Measurements from ENCODE around the gene PLCL2.

PLCL2 gene

DNA sequence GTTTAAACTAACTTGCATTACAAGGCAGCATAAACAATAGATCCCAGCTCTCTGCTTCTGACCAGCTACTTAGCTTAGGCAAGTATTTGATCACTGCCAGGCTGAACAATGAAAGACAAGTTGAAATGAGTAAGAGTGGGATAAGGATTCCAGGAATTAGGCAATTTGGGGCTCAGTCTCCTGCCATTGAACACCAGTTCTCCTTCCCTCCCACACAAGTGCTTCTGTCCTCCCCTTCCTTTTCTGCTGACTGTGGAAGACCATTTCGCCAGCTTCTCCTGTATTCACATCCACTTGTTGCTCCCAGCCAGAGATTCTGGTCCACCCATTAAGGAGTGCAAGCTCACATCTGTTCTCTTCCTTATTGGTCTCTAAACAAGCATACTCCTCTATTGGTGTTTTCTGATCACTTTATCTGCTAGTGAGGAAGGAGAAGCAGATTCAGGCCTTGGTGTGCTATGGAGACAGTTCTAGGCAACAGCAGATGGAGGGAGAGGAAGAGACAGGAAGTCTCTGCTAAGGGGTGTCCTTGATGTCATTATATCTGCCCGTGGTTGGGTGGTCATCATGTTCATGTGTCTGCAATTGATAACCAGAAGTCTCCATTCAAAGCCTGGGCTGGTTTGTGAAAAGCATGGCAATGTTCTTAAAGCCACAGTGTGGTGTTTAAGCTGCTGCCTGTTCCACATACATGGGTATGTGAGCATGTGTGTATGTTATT, 121.5 kb downstream of the PLCL2 start:
- in situ Hi-C loops (cut with MboI; ENCODE audit: low sequenced_read_pairs): no loop called here

DNA sequence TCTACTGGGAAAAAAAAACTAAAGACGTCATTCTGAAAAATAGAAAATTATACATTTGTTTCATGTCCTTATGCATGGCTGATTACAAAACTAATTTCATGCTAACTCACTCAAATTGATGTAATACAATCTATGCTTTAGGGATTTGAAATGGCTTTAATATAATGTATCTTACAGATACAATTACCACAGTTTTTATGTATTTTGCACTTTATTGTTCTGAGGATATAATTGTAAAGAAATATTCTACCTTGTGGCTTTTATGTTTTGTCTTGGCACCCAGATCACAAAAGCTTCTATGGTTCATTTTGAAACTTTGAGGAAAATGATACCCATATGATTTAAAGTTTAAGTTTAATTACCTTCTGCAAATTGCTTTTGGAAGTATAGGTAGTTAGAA, 122.5 kb downstream of the PLCL2 start:
- in situ Hi-C loops (cut with MboI; ENCODE audit: low sequenced_read_pairs): no loop called here

DNA sequence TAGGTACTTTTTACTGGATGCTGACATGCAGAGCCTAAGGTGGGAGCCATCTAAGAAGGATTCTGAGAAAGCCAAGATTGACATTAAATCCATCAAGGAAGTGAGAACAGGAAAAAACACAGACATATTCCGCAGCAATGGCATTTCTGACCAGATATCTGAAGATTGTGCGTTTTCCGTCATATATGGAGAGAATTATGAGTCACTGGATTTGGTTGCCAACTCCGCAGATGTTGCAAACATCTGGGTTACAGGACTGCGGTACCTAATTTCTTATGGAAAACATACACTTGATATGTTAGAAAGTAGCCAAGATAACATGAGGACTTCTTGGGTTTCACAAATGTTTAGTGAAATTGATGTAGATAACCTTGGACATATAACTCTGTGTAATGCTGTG, 125.1 kb downstream of the PLCL2 start:
- in situ Hi-C loops (cut with MboI; ENCODE audit: low sequenced_read_pairs): no loop called here

DNA sequence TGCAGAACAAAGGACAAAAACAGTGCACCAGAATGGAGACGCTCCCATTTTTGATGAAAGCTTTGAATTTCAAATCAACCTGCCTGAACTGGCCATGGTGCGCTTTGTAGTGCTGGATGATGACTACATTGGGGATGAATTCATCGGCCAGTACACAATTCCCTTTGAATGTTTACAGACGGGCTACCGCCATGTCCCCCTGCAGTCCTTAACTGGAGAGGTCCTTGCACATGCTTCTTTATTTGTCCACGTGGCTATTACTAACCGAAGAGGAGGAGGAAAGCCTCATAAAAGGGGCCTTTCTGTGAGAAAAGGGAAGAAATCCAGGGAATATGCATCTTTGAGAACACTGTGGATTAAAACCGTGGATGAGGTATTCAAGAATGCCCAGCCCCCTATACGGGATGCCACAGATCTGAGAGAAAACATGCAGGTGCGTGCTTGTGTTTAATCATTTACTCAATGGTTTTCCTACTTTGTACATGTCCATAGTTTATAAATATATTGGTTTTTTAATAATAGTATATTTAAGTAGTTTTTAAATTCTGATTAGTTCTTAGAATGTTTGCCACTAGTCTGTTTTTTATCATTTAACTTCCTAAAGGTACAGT, 127.1 kb downstream of the PLCL2 start:
- in situ Hi-C loops (cut with MboI; ENCODE audit: low sequenced_read_pairs): no loop called here

DNA sequence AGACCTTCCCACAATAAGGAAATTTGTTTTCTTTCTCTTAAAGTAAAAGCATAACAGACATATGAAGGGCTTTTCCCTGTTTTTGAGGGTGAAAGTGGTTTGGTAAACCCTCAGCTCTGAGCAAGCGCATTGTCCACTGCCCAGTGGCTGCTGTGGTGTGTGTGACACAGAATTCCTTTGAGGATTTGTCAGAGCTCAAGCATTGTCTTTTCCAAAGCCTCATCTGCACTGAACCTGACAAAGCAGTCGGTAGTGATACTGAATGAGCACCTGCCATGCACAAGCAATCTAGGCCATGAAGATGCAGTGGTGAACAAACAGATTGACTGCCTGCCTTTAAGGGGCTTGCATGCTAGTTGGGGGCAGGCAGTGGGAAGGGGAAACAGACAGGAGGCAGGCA, 128.3 kb downstream of the PLCL2 start:
- in situ Hi-C loops (cut with MboI; ENCODE audit: low sequenced_read_pairs): no loop called here

DNA sequence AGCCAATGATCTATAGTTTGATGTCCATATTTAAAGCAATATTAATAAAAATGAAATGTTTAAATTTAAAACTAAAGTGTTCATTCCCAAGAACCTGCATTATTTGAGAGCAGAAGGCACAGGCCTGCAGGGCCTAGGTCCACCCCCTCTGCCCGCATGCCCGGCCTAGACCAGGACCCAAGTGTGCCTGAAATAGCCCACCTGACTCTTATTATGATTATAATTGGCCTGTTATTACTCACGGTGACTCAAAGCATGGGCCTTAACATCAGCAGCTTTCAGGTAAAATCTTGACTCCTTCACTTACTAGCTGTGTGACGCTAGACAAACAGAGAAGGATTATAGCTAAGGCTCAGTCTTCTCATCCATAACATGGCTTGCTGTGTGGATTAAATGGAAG, 128.8 kb downstream of the PLCL2 start:
- in situ Hi-C loops (cut with MboI; ENCODE audit: low sequenced_read_pairs): no loop called here

DNA sequence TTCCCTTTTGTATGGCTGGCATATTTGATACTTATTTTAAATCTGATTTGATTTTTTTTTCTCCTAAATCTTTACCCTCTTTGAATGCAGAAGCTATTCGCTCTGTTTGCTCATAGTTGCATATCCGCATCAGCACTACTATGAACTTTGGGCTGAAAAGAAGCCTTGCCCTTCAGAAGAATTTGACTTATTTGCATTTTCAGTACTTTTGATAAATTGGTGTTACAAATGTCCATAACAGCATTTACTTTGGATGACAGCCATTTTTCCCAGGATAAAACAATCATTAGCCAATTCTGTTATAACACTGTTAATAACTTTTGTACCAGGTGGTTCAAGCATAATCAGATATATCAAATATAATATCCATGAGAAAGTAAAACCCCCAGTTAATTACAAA, 129.5 kb downstream of the PLCL2 start:
- in situ Hi-C loops (cut with MboI; ENCODE audit: low sequenced_read_pairs): no loop called here

DNA sequence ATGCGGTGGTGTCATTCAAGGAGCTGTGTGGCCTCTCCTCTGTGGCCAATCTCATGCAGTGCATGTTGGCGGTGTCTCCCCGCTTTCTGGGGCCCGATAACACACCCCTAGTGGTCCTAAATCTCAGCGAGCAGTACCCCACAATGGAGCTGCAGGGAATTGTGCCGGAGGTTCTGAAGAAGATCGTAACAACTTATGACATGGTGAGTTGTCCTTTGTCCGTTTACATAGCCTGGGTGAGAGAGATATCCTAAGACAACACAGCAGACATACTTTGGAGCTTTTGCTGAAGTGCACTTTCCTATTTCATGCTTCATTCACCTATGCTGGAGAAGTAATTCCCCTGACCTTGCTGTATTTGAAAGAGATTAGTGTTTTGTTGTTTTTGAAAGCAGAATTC, 130.0 kb downstream of the PLCL2 start:
- in situ Hi-C loops (cut with MboI; ENCODE audit: low sequenced_read_pairs): no loop called here

DNA sequence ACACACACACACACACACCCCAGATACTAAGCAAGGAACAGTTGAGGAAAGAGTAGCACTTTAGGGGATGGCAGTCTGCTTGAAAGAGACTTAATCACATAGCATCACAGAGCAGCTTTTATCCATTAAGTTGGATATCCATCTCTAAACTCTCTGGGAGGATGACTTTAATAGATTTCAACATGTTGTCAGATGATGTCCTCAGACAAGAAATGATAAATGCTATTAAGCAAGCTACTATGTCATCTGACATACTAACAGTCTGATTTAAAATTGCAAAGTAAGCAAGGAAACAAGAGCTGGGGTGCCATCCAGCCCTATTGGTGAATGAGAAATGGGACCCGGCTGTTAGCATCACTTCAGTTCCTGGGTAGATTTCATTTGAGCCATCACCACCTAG, 136.9 kb downstream of the PLCL2 start:
- in situ Hi-C loops (cut with MboI; ENCODE audit: low sequenced_read_pairs): no loop called here

DNA sequence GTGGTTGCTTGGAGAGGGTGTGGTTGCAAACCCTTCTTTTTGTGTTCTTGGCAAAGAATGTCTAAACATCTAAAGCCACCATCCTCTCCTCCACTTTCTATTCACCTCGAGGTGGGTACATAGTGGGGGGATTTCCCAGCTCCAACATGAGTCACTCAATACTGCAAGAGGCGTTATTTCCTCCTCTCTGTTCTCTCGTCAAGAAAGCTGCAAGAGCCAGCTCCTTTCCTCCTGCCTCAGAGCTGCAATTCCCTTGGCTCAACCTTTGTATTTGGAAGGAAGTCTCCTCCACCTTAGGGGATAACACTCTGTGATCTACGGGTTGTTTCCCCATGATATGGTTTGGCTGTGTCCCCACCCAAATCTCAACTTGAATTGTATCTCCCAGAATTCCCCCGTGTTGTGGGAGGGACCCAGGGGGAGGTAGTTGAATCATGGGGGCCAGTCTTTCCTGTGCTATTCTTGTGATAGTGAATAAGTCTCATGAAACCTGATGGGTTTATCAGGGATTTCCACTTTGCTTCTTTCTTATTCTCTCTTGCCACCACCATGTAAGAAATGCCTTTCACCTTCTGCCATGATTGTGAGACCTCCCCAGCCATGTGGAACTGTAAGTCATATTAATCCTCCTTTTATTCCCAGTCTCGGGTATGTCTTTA, 138.4 kb downstream of the PLCL2 start:
- in situ Hi-C loops (cut with MboI; ENCODE audit: low sequenced_read_pairs): no loop called here

DNA sequence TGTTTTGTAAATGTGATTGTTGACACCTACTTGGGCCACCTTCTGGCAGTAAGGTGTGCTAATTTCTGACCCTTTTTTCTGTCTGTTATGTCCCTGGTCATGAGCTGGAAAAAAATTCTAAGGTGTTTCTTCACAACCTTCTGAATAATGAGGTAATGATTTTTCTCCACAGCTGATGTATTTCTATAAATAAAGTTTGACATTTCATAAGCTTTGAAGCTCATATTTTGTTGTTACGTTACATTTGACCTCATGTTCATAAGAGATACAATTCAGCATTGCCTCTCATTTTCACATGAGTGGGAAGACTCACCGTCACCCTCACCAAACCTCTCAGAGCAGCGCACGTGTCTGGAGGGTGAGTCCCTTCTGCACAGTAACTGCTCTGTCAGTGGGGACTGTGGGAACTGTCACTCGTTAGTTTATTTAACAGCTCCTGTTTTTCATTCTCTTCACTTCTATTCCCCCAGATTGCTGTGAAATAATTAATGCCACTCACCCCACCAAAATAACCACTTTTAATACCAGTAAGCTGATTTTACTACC, 140.9 kb downstream of the PLCL2 start:
- in situ Hi-C loops (cut with MboI; ENCODE audit: low sequenced_read_pairs): no loop called here

DNA sequence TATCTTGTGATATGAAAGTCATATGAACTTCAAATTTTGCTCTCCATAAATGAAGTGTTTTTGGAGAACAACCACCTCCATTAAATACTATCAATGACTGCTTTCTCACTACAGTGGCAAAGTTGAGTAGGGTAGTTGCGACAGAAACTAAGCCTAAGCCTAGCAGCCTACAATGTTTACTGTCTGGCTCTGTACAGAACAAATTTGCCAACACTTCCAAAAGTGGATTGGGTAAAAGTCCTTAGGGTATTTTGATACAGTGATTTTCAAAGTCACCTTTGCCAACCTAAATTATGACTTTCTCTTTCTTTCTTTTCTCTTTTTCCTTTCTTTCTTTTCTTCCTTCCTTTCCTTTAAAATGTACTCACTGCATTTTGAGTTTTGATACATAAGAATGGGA, 142.6 kb downstream of the PLCL2 start:
- in situ Hi-C loops (cut with MboI; ENCODE audit: low sequenced_read_pairs): no loop called here

DNA sequence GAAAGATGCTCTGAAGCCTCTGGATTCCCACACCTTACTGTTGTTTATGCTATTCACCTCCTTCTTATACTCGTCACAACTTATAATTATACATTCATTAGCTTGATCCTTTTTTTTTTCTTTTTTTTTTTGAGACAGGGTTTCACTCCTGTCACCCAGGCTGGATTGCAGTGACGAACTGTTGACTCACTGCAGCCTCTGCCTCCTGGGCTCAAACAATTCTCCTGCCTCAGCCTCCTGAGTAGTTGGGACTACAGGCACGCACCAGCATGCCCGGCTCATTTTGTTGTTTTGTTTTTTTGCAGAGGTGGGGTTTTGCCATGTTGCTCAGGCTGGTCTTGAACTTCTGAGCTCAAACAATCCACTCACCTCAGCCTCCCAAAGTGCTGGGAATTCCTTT, 143.6 kb downstream of the PLCL2 start:
- in situ Hi-C loops (cut with MboI; ENCODE audit: low sequenced_read_pairs): no loop called here

DNA sequence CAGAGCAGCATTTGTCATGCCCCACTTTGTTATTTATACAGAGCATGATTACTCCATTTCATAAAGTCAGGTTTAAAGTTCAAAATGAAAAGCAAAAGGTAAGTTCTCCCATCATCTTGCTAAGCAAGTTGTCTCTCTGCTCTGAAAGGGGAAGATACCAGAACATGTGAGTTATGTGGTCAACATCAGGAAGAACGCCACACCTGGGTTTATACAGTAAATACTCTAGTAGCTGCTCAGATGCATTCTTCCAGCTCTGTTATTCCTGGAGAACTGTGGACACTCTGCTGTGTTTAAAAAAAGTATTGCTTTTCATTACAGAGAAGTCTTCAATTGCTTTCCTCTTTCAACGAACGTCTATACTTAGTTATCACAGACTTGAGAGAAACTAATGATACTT, 145.7 kb downstream of the PLCL2 start:
- in situ Hi-C loops (cut with MboI; ENCODE audit: low sequenced_read_pairs): no loop called here

DNA sequence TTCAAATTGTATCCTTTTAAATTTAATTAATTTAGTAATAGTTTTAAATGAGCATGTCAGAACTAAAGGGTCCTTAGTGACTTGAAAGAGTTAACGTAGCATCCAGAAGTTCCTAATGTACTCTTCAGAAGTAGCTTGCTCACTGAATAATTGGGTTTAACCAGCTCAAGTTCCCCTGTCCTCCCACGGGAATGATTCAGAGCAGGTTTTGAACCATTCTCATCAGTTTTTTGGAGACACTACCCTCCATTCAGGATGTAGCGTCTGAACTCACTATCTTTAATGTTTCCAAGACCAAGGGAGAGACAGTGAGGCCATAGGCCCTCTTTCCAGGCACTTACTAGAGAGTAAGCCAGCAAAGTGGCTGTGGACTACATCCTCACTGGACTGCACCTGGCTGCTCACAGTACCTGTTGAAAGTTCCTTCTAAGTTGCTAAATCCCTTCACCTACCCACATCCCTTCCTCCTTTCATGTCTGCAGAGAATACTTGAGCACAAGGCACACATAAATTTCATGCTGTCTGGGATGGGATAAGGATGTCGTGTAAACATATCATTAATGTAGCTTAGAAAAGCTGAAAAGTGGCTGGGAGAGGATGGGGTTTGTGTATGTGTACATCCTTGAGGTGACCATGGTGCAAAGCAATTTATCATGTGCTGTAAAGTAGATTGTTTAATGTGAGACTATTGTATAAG, 146.3 kb downstream of the PLCL2 start:
- in situ Hi-C loops (cut with MboI; ENCODE audit: low sequenced_read_pairs): no loop called here

DNA sequence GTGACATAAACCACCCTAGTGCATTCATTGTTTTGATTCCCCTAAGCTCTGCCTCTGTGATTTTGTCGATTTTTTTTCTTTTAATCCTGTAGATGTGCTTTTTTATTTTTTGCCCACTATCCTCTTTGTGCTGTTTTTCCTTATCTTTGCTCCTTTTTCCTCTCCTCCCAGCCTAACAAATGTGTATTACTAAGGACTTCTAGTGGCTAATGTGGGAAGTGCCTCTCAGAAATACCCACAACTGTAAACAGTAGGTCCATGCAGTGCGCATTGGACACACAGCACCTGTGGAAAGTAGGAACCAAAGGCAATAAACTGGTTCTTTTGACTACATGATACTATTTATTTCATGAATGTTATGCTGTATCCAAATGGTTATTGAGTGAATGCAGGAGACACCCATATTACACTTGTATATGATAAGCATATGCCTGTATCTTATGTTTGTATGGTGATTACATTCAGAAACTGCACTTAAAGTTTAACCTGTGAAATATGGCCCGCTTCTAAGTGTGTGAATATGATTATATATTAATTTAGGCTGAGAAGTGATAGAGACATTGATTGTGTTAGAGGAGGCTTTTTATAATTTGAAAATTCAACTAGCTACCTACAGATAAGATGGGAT, 147.8 kb downstream of the PLCL2 start:
- in situ Hi-C loops (cut with MboI; ENCODE audit: low sequenced_read_pairs): no loop called here

DNA sequence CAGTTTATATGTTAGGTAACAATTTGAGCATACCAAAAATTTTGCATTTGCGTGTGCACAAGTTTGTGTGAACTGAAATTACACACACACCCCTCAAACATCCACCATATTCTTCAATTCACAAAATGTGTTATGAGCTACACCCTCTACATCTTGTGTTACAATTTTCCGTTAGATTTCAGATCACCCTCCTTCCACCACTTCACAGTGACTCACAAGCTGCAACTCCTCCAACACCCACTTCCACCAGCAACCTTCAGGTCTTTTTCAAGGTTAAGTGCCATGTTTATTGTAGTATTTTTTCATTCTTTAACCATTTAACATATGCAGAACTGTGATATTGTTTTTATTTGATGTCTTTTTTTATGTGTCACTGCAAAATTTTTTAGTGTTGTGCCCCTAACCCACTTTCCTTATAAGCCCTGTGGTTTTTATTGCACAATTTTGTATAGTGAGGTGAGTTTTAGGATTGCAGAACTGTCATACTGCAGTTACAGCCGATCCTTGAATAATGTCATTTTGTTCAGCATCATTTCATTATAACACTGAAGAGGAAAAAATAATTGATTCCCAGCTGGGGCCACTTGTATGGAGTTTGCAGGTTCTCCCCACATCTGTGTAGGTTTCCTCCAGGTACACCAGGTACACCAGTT, 148.9 kb downstream of the PLCL2 start:
- in situ Hi-C loops (cut with MboI; ENCODE audit: low sequenced_read_pairs): no loop called here

DNA sequence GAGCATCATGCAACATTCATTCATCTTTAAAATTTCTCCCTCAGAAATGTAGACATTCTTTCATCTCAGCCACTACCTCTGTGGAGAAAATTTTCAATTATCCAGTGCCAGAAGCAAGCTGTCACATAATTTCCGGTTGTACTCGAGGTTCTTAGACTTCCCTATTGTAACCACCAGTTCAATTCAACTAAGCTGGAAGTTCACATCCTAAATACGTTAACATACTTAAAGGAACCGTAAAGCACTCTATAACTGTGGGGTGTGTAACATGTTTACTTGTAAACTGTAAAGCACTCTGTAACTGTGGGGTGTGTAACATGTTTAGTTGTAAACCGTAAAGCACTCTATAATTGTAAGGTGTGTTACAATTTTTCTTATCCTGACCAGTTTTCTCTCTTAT, 150.3 kb downstream of the PLCL2 start:
- in situ Hi-C loops (cut with MboI; ENCODE audit: low sequenced_read_pairs): no loop called here

DNA sequence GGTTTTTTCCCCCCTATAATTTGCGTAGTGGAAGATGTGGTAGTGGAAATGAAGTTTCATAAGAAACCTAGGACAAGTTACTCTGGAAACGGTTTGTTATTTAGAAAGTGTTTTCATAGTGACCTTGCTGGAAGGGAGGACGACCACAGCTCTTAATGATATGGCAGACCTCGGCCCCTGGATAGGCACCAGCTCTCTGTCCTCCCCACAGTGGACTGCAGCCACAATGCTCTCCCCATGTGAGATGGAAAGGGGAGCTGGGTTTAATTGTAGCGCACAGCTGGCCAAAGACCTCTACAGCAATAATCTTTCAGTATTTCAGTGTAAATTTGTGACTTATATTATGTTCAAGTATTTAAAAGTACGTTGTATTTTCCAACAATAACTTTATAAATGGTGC, 151.2 kb downstream of the PLCL2 start:
- in situ Hi-C loops (cut with MboI; ENCODE audit: low sequenced_read_pairs): no loop called here

DNA sequence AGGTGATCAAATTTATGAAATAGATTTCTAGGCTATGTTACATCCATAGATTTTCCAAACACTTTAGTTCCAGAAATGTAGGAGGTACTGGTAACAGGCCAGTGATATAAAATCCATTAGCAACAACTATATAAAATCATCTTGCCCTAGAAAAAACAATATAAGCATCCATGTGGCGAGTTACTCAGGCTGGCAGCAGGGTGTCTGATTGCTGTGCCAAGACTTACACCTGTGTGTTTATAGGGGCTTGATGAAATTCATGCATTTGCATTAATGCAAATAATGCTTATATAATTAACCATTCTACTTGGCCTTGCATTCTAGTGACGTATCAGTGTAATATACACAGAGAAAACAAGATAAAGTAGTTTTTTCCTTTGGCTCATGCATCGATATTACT, 153.4 kb downstream of the PLCL2 start:
- in situ Hi-C loops (cut with MboI; ENCODE audit: low sequenced_read_pairs): no loop called here

Data from hTERT RPE-1 (cell line).